OCI-LY1 (cell line): ENCODE measurements around the gene CFAP61.

Source experiments
- EZH2 ChIP-seq: fragments of 200-600 bp; sonication (generic), shearing (Covaris generic); IDR thresholded peaks from 2 replicates; pipeline ENCODE4 v1.8.0; 2017; ENCODE audit warnings: borderline replicate concordance, mixed run types, mild to moderate bottlenecking, antibody characterized with exemption, low read length, moderate library complexity, mixed read lengths
- TF ChIP-seq, protein P1 (sequence below): fragments of 200-600 bp; sonication (generic), shearing (Covaris generic); IDR thresholded peaks from 2 replicates; pipeline ENCODE4 v1.5.1; 2017; ENCODE audit warnings: mild to moderate bottlenecking, antibody characterized with exemption, low read length, moderate library complexity, mixed read lengths

DNA sequence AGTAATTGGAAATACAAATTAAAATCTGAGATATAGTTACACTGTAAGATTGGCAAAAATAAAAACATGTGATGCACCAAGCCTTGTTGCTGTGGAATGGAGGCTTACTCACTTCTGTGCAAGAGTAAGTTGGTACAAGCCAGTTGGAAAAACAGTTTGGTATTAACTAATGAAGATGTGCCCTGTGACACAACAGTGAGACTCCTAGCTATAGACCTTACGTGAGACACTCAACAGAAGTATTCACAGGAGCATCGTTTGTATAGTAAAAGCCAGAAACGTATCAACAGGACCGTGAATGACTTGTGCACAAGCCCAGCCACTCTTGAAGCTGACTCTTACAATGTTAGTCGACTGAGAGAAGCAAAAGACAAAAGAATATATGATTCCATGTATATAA is 20.5 kb upstream of the CFAP61 start:
- TF ChIP-seq, protein P1, sequence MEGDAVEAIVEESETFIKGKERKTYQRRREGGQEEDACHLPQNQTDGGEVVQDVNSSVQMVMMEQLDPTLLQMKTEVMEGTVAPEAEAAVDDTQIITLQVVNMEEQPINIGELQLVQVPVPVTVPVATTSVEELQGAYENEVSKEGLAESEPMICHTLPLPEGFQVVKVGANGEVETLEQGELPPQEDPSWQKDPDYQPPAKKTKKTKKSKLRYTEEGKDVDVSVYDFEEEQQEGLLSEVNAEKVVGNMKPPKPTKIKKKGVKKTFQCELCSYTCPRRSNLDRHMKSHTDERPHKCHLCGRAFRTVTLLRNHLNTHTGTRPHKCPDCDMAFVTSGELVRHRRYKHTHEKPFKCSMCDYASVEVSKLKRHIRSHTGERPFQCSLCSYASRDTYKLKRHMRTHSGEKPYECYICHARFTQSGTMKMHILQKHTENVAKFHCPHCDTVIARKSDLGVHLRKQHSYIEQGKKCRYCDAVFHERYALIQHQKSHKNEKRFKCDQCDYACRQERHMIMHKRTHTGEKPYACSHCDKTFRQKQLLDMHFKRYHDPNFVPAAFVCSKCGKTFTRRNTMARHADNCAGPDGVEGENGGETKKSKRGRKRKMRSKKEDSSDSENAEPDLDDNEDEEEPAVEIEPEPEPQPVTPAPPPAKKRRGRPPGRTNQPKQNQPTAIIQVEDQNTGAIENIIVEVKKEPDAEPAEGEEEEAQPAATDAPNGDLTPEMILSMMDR = no peak
- TF ChIP-seq EZH2 = no peak
